ENCODE measurements around the gene NECAB2.

The NECAB2 gene

DNA sequence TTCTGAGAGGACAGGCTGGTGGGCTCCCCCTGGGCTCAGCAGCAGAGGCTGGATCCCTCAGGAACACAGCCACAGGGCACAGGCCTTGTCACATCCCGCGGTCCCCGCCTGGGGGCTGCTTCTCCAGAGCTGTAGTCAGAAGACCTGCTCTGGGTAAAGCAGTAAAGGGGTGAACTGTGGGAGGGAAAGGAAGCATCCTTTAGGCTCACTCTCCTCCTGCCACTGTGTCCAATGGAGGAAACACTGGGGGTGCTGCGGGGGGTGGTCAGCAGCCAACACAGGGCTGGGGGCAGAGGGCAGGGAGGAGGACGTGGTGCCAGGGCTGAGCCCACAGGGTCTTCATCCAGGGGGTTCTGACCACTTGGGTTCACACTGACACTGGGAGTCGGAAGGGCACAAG is 79.6 kb downstream of the NECAB2 start:
- no peak for DNase-seq

DNA sequence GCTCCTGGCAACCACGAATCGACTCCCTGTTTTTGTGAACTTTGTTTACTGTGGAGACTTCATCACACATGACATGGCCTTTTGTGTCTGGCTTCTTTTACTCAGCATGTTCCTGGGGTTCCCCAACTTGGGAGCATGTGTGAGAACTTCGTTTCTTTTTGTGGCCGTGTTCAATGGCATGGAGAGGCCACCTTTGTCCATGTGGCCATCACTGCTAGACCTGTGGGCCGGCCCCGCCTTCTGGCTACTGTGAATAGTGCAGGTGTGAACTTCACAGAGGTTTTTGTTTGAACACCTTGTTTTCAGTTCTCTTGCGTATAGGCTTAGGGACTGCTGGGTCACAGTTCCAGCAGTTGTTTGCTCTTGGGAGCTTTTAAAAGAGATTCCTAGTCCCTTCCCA is 80.2 kb downstream of the NECAB2 start:
- no peak for DNase-seq

DNA sequence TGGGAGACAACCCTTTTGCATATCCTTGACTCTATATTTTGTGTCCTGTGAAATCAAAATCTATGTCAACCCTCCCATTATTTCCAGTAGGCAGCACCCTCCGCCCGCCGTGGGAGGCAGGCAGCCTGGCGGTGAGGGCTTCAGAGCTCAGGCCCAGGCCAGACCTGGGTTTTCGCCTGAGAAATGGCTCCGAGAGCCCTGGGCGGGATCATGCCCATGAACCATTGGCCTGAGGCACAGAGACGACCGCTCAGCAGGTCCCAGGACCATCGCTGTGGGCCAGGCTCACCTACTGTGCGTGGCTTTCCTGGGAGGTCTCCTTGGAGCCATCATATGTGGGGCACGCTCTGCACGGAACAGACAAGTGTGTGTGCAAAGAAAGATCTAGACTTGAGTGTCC is 80.8 kb downstream of the NECAB2 start:
- no peak for DNase-seq

DNA sequence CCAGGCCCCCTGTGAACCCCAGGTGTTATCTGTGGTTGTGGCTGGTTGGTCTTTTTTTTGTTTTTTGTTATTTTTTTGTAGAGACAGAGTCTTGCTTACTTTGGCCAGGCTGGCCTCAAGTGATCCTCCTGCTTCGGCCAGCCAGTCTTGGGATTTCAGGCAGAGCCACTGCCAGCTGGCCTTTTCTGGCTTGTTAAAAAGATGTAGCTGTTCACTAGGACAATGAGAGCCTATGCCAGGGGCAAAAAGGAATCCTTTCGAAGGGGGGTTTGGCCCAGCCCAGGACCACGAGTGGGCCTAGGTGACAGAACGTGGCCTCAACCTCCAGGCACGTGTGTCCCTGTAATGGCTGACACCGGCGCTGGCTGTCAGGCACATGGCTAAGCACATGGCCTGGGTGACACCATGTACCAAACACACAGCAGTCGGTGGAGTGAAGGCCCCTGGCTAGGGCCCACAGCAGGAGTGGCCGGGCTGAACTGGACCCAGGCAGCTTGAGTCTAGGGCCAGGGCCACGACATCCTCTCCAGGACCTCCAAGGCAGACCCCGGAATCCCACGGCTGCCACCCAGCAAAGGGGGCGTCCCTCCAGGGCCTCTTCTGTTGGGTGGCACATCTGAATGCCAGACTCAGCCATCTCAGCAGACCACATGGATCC is 81.5 kb downstream of the NECAB2 start:
- no peak for DNase-seq

DNA sequence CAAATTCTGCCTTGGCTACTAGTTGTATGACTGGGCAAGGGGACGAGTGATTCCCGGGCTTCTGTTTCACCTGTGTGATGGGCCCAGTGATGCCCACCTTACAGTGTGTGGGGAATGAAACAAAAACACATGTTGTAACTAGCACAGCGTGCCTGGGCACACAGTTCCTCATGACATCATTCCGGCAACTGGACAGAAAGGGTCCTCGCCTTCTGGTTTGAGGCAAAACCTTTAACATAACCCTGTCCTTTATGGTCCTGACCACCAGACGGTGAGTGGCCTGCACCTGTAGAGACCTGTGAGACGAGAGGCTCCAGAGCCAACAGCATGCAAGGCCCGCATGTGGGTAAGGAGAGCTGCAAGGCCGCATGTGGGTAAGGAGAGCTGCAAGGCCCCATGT is 82.3 kb downstream of the NECAB2 start:
- no peak for DNase-seq

DNA sequence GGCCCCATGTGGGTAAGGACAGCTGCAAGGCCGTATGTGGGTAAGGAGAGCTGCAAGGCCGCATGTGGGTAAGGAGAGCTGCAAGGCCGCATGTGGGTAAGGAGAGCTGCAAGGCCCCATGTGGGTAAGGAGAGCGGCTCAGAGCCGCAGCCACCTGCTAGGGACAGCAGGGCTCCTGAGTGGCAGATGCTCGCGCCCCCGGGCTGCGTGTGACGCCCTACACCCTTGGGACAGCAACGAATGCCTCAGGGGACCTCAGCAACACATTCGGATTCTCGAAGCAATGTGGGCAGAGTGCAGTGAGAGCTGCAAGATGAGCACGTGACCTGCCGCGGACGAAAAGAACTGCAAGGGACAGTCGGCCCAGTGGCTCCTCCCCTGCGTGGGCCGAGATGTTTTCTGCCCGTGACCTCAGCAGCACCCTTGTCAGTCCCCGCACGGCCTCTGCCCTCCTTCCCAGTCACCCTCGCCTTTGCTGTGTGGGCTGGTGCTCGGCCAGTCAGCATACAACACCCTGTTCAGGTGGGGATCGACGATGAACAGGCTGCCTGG is 84.1 kb downstream of the NECAB2 start:
- no peak for DNase-seq
